ENCODE results near the gene RAI14. TPM values are rescaled to one million over a fixed set of nuclear protein-coding genes. Genes with fewer than 3 reads are reported as not detected.

Gene RAI14
- total and polyA plus RNA-seq, 2 donors (not counting 1 experiment from before 2014, with no cell fraction given), result 98.7 to 125 TPM

- peak; percentile 44 to 83 for DNase-seq (ENCODE audit: low read depth in 2 of 2)
- no peaks in the 10 kb centered on the region for H3K9me3 ChIP-seq (ENCODE audit: control insufficient read depth, insufficient read depth, low read depth, low read length)
- peaks cover 17% of the 10 kb centered on the region for H3K4me1 ChIP-seq (ENCODE audit: control insufficient read depth, extremely low read depth, insufficient read depth, low read length)
- H3K4me2 ChIP-seq (ENCODE audit: extremely low read depth, insufficient read depth, low read length), result peak overlapping the region; percentile 27
- no peaks in the 10 kb centered on the region for H3K27me3 ChIP-seq (ENCODE audit: control insufficient read depth, insufficient read depth, low read length)
- TF ChIP-seq CTCF (conservative IDR thresholded peaks at IDR 0.05 in 1 of 2, IDR thresholded peaks at IDR 0.05 in 1 of 2; ENCODE audit: low read depth in 1 of 2, low read length in 2 of 2) (peak in 1 of 2 donors; percentile 19), EZH2 (IDR thresholded peaks at IDR 0.05; ENCODE audit: low read length, missing control alignments) (no peak)
- H3K79me2 ChIP-seq (ENCODE audit: control insufficient read depth, insufficient read depth, low read length), result peaks cover 96% of the 10 kb centered on the region
- no peak overlapping the region for H3K4me3 ChIP-seq (replicated peaks in 1 of 4; ENCODE audit: control extremely low read depth in 1 of 4, insufficient read depth in 1 of 4, low read depth in 3 of 4, low read length in 4 of 4)
- H4K20me1 ChIP-seq (ENCODE audit: control insufficient read depth, extremely low read depth, insufficient read depth, low read length), result peaks cover 4% of the 10 kb centered on the region
- H3K9ac ChIP-seq (ENCODE audit: insufficient read depth, low read length), result no peak overlapping the region
- H3K27ac ChIP-seq (ENCODE audit: insufficient read depth, low read length), result peak overlapping the region; percentile 62
- peaks cover 4% of the 10 kb centered on the region for H3K36me3 ChIP-seq (ENCODE audit: control insufficient read depth, insufficient read depth, low read length)
- no peak overlapping the region for H2AFZ ChIP-seq (ENCODE audit: low read length)
Measured at GRCh38 chr5:34684281-34684979, 28.3 kb downstream of the RAI14 start.

- H3K9me3 ChIP-seq (ENCODE audit: control insufficient read depth, insufficient read depth, low read depth, low read length), result no peaks in the 10 kb centered on the region
- peak overlapping the region; percentile 27 for H3K4me2 ChIP-seq (ENCODE audit: extremely low read depth, insufficient read depth, low read length)
- H3K4me3 ChIP-seq (replicated peaks in 1 of 4; ENCODE audit: control extremely low read depth in 1 of 4, insufficient read depth in 1 of 4, low read depth in 3 of 4, low read length in 4 of 4), result no peak overlapping the region
- DNase-seq (ENCODE audit: low read depth in 2 of 2), result no peak
- peaks cover 17% of the 10 kb centered on the region for H3K4me1 ChIP-seq (ENCODE audit: control insufficient read depth, extremely low read depth, insufficient read depth, low read length)
- no peak overlapping the region for H2AFZ ChIP-seq (ENCODE audit: low read length)
- H3K79me2 ChIP-seq (ENCODE audit: control insufficient read depth, insufficient read depth, low read length), result peaks cover 95% of the 10 kb centered on the region
- H3K27me3 ChIP-seq (ENCODE audit: control insufficient read depth, insufficient read depth, low read length), result no peaks in the 10 kb centered on the region
- peak overlapping the region; percentile 62 for H3K27ac ChIP-seq (ENCODE audit: insufficient read depth, low read length)
- H3K9ac ChIP-seq (ENCODE audit: insufficient read depth, low read length), result no peak overlapping the region
- H4K20me1 ChIP-seq (ENCODE audit: control insufficient read depth, extremely low read depth, insufficient read depth, low read length), result peaks cover 4% of the 10 kb centered on the region
- H3K36me3 ChIP-seq (ENCODE audit: control insufficient read depth, insufficient read depth, low read length), result peaks cover 4% of the 10 kb centered on the region
- TF ChIP-seq EZH2 (IDR thresholded peaks at IDR 0.05; ENCODE audit: low read length, missing control alignments) (no peak), CTCF (conservative IDR thresholded peaks at IDR 0.05 in 1 of 2, IDR thresholded peaks at IDR 0.05 in 1 of 2; ENCODE audit: low read depth in 1 of 2, low read length in 2 of 2) (no peak)
Measured at GRCh38 chr5:34684980-34685352, 28.8 kb downstream of the RAI14 start.

GRCh38 chr5:34685485-34686165 is 29.5 kb downstream of the RAI14 start:
- peak overlapping the region; percentile 63 for H3K27ac ChIP-seq (ENCODE audit: insufficient read depth, low read length)
- peaks cover 17% of the 10 kb centered on the region for H3K4me1 ChIP-seq (ENCODE audit: control insufficient read depth, extremely low read depth, insufficient read depth, low read length)
- H3K27me3 ChIP-seq (ENCODE audit: control insufficient read depth, insufficient read depth, low read length), result no peaks in the 10 kb centered on the region
- peaks cover 4% of the 10 kb centered on the region for H4K20me1 ChIP-seq (ENCODE audit: control insufficient read depth, extremely low read depth, insufficient read depth, low read length)
- H3K79me2 ChIP-seq (ENCODE audit: control insufficient read depth, insufficient read depth, low read length), result peaks cover 95% of the 10 kb centered on the region
- TF ChIP-seq EZH2 (IDR thresholded peaks at IDR 0.05; ENCODE audit: low read length, missing control alignments) (no peak), CTCF (conservative IDR thresholded peaks at IDR 0.05 in 1 of 2, IDR thresholded peaks at IDR 0.05 in 1 of 2; ENCODE audit: low read depth in 1 of 2, low read length in 2 of 2) (no peak)
- H2AFZ ChIP-seq (ENCODE audit: low read length), result no peak overlapping the region
- H3K9me3 ChIP-seq (ENCODE audit: control insufficient read depth, insufficient read depth, low read depth, low read length), result no peaks in the 10 kb centered on the region
- no peak overlapping the region for H3K9ac ChIP-seq (ENCODE audit: insufficient read depth, low read length)
- no peak overlapping the region for H3K4me2 ChIP-seq (ENCODE audit: extremely low read depth, insufficient read depth, low read length)
- H3K4me3 ChIP-seq (replicated peaks in 1 of 4; ENCODE audit: control extremely low read depth in 1 of 4, insufficient read depth in 1 of 4, low read depth in 3 of 4, low read length in 4 of 4), result no peak overlapping the region
- H3K36me3 ChIP-seq (ENCODE audit: control insufficient read depth, insufficient read depth, low read length), result peaks cover 7% of the 10 kb centered on the region
- DNase-seq (ENCODE audit: low read depth in 2 of 2), result peak; percentile 42 to 84
